Common myeloid progenitor, CD34-positive (primary cell): ENCODE results near the gene DTNBP1.

ENCODE experiments used
- CTCF ChIA-PET: fragments of 350-600 bp; sonication (Branson Sonifier 250); formaldehyde crosslinking; loops from one replicate; lab custom pipeline; 2021; ENCODE audit warnings: antibody characterized with exemption; lab: Charles Lee
- POLR2A ChIA-PET: fragments of 350-600 bp; sonication (Branson Sonifier 250); formaldehyde crosslinking; loops from one replicate; lab custom pipeline; 2021; ENCODE audit warnings: antibody characterized with exemption; lab: Charles Lee
- DNase-seq, 3 donors: peaks; one replicate each; pipeline versions ENCODE4 v3.0.0 to v3.0.0-alpha.2; 2013
- H3K27ac ChIP-seq, 2 experiments: 1 replicate in 1 of 2; 2 replicates in 1 of 2; pipeline ENCODE4 v1.7.0; 2013; ENCODE audit warnings: inconsistent platforms in 2 of 2, low read length in 2 of 2, mild to moderate bottlenecking in 2 of 2, low read depth in 1 of 2, moderate library complexity in 1 of 2; ENCODE audit not compliant: severe bottlenecking in 2 of 2, insufficient read depth in 1 of 2, poor library complexity in 1 of 2
- H3K27me3 ChIP-seq, 5 experiments: replicated peaks in 2 of 5; 1 replicate in 3 of 5; 2 replicates in 2 of 5; pipeline versions ENCODE4 v1.6.1 to v1.7.0; 2013; ENCODE audit warnings: low read length in 4 of 5, mild to moderate bottlenecking in 2 of 5, moderate library complexity in 2 of 5, inconsistent platforms in 1 of 5; ENCODE audit not compliant: insufficient read depth in 5 of 5, control insufficient read depth in 4 of 5
- H3K36me3 ChIP-seq, 4 experiments: 1 replicate in 2 of 4; 2 replicates in 2 of 4; pipeline versions ENCODE4 v1.6.1 to v1.7.0; 2013; ENCODE audit warnings: low read length in 3 of 4, control low read depth in 1 of 4, mild to moderate bottlenecking in 1 of 4; ENCODE audit not compliant: control insufficient read depth in 4 of 4, insufficient read depth in 4 of 4
- H3K4me1 ChIP-seq, 4 experiments: 1 replicate in 3 of 4; 2 replicates in 1 of 4; pipeline versions ENCODE4 v1.6.1 to v1.7.1; 2013; ENCODE audit warnings: low read length in 3 of 4, mild to moderate bottlenecking in 3 of 4, control low read depth in 1 of 4, inconsistent platforms in 1 of 4, moderate library complexity in 1 of 4; ENCODE audit not compliant: control insufficient read depth in 4 of 4, insufficient read depth in 4 of 4; ENCODE audit errors: control extremely low read depth in 1 of 4
- H3K4me3 ChIP-seq, 7 experiments: 1 replicate in 4 of 7; 2 replicates in 3 of 7; pipeline versions ENCODE4 v1.5.1 to v1.7.0; 2013; ENCODE audit warnings: mild to moderate bottlenecking in 7 of 7, low read length in 6 of 7, moderate library complexity in 6 of 7, inconsistent platforms in 2 of 7, low read depth in 2 of 7, control low read depth in 1 of 7; ENCODE audit not compliant: insufficient read depth in 4 of 7, control insufficient read depth in 1 of 7; ENCODE audit errors: extremely low read depth in 1 of 7
- H3K9me3 ChIP-seq, 5 experiments: 1 replicate in 4 of 5; 2 replicates in 1 of 5; pipeline versions ENCODE4 v1.6.1 to v1.7.1; 2013; ENCODE audit warnings: low read length in 4 of 5, mild to moderate bottlenecking in 2 of 5, inconsistent platforms in 1 of 5, low read depth in 1 of 5, moderate library complexity in 1 of 5; ENCODE audit not compliant: control insufficient read depth in 4 of 5, insufficient read depth in 2 of 5; ENCODE audit errors: control extremely low read depth in 1 of 5
- WGBS: methylation state at CpG from one replicate; pipeline ENCODE4 v1.1.5; 2013; ENCODE audit not compliant: insufficient coverage; 5-methylcytosine and 5-hydroxymethylcytosine counted together

Gene DTNBP1

GRCh38 chr6:15691250-15691869, 28.5 kb upstream of the DTNBP1 start:
- ChIA-PET POLR2A (interaction anchor here (0.6 kb wide), 1 partner anchor 437 kb away, joined by 4 read pairs; the partner anchor contains the start of gene MYLIP), CTCF (interaction anchor here (0.7 to 6.2 kb wide), 24 partner anchors 9 to 532 kb away, joined by 3 to 59 read pairs (median 3); partner anchors contain the start of gene MYLIP)
- Histone ChIP-seq H3K4me3 (peak overlapping the region in 2 of 7 experiments; percentile 24 to 54), H3K36me3 (no peaks in the 10 kb centered on the region), H3K4me1 (peaks cover 0 to 6% (median 3%) of the 10 kb centered on the region in 4 experiments), H3K27me3 (no peaks in the 10 kb centered on the region), H3K27ac (no peak overlapping the region), H3K9me3 (no peaks in the 10 kb centered on the region)
- WGBS: 39% methylated on average over 14 of the region's 23 CpGs
- peak; percentile 89 to 94 (median 91) for DNase-seq

- Histone ChIP-seq H3K36me3 (no peaks in the 10 kb centered on the region), H3K27ac (no peak overlapping the region), H3K27me3 (no peaks in the 10 kb centered on the region), H3K4me1 (peaks cover 0 to 6% (median 3%) of the 10 kb centered on the region in 4 experiments), H3K4me3 (no peak overlapping the region), H3K9me3 (no peaks in the 10 kb centered on the region)
- POLR2A ChIA-PET: no interaction called here
- DNase-seq: no peak
- CTCF ChIA-PET: no interaction called here
Measured at GRCh38 chr6:15690510-15690909, 27.7 kb upstream of the DTNBP1 start.

GRCh38 chr6:15689586-15690482, 27.0 kb upstream of the DTNBP1 start:
- Histone ChIP-seq H3K4me1 (peaks cover 0 to 6% (median 3%) of the 10 kb centered on the region in 4 experiments), H3K9me3 (no peaks in the 10 kb centered on the region), H3K27me3 (no peaks in the 10 kb centered on the region), H3K4me3 (no peak overlapping the region), H3K36me3 (no peaks in the 10 kb centered on the region), H3K27ac (no peak overlapping the region)
- ChIA-PET CTCF (no interaction called here), POLR2A (no interaction called here)
- WGBS: 93% methylated on average over 4 of the region's 5 CpGs
- DNase-seq: no peak

- POLR2A ChIA-PET: no interaction called here
- H3K9me3 ChIP-seq: peaks cover 0 to 2% (median 0%) of the 10 kb centered on the region in 5 experiments
- H3K4me3 ChIP-seq: no peak overlapping the region
- CTCF ChIA-PET: interaction anchor here (0.7 to 3.0 kb wide), 4 partner anchors 12 to 521 kb away, joined by 3 to 16 read pairs (median 4); no protein-coding TSS in a partner anchor
- H3K27ac ChIP-seq: no peak overlapping the region
- H3K36me3 ChIP-seq: no peaks in the 10 kb centered on the region
- peaks cover 0 to 30% (median 6%) of the 10 kb centered on the region in 4 experiments for H3K4me1 ChIP-seq
- DNase-seq: no peak
- no peaks in the 10 kb centered on the region for H3K27me3 ChIP-seq
Measured at GRCh38 chr6:15685619-15686018, 22.8 kb upstream of the DTNBP1 start.

GRCh38 chr6:15682965-15683822, 20.4 kb upstream of the DTNBP1 start:
- Histone ChIP-seq H3K9me3 (peaks cover 0 to 2% (median 0%) of the 10 kb centered on the region in 5 experiments), H3K4me3 (no peak overlapping the region), H3K36me3 (no peaks in the 10 kb centered on the region), H3K27me3 (no peaks in the 10 kb centered on the region), H3K27ac (no peak overlapping the region), H3K4me1 (peaks cover 0 to 30% (median 6%) of the 10 kb centered on the region in 4 experiments)
- ChIA-PET POLR2A (interaction anchor here (0.6 to 1.2 kb wide), 3 partner anchors 18 to 1601 kb away, joined by 3 read pairs; no protein-coding TSS in a partner anchor), CTCF (interaction anchor here (0.8 to 2.4 kb wide), 4 partner anchors 8 to 71 kb away, joined by 3 to 7 read pairs (median 5); no protein-coding TSS in a partner anchor)
- DNase-seq: peak in 2 of 3 donors; percentile 68 to 72
- WGBS: 84% methylated on average over 5 of the region's 7 CpGs

- CTCF ChIA-PET: interaction anchor here (2.0 to 2.4 kb wide), 2 partner anchors 8 to 9 kb away, joined by 6 to 7 read pairs; no protein-coding TSS in a partner anchor
- Histone ChIP-seq H3K27me3 (no peaks in the 10 kb centered on the region), H3K9me3 (peaks cover 0 to 2% (median 0%) of the 10 kb centered on the region in 5 experiments), H3K36me3 (no peaks in the 10 kb centered on the region), H3K4me1 (peaks cover 0 to 30% (median 6%) of the 10 kb centered on the region in 4 experiments), H3K27ac (no peak overlapping the region), H3K4me3 (no peak overlapping the region)
- no peak for DNase-seq
- POLR2A ChIA-PET: interaction anchor here (0.7 kb wide), 1 partner anchor 535 kb away, joined by 3 read pairs; no protein-coding TSS in a partner anchor
- no CpG with 5 or more reads among the region's 1 CpG for WGBS
Measured at GRCh38 chr6:15681946-15682345, 19.1 kb upstream of the DTNBP1 start.
